Right ventricle myocardium inferior (tissue), 1 donor: ENCODE results near the gene ADRA2C. TPM values are rescaled to one million over a fixed set of nuclear protein-coding genes. Genes with fewer than 3 reads are reported as not detected.

ENCODE experiments used
- ATAC-seq: fragments of 200-7000 bp; cut with Tn5 transposase; one replicate; pipeline ENCODE4 v1.9.1; 2020; ENCODE audit warnings: mild to moderate bottlenecking, moderate library complexity
- DNase-seq: peaks from one replicate; pipeline ENCODE4 v3.0.0; 2021; ENCODE audit errors: missing footprints
- intact Hi-C: fragments of 100-400 bp; cut with DNase I; formaldehyde crosslinking; loops from one replicate; pipeline ENCODE4 v1.11.0; 2022
- total RNA-seq: library from RNA; stranded (reverse); fragmentation: NEBNext Ultra II Directional; extraction: Animal tissue kit (Norgen Biotek cat#: 25700); gene quantifications from one replicate; pipeline ENCODE4 v1.2.1, GENCODE V29; 2021
- donor health status: DM: no; HTN: yes; CAD: no; lungs with severe emphysema.

ADRA2C gene
- total RNA-seq, 1 donor from 2014 or later = 6.9 TPM

- no peak for ATAC-seq
- intact Hi-C loops = no loop called here
- peak; percentile 28 for DNase-seq
These were observed 50.2 kb downstream of the ADRA2C start for GRCh38 chr4:3816256-3816825.

GRCh38 chr4:3816983-3817960 is 51.1 kb downstream of the ADRA2C start:
- no peak for ATAC-seq
- intact Hi-C loops = no loop called here
- peak; percentile 50 for DNase-seq

Other genes with a start within 250 kb of the ADRA2C start
- gene LRPAP1, start 234.0 kb upstream of the ADRA2C start, total RNA-seq = 286 TPM